ENCODE measurements around the gene TUBA8. TPM values are rescaled to one million over a fixed set of nuclear protein-coding genes. Genes with fewer than 3 reads are reported as not detected.
A peak's percentile ranks its signal among the peaks of the same experiment; 100 is the strongest.

The TUBA8 gene
- total RNA-seq, 1 donor from 2014 or later = 1.8 TPM

- DNase-seq (ENCODE audit: extremely low spot score, unreplicated experiment) = no peak
Measured at GRCh38 chr22:18108187-18108586, 2.4 kb upstream of the TUBA8 start.

GRCh38 chr22:18109410-18110193 lies 1.0 kb upstream of the TUBA8 start:
- H3K4me3 Mint-ChIP-seq (ENCODE audit: unreplicated experiment) = peak overlapping the region; percentile 71
- DNase-seq (ENCODE audit: extremely low spot score, unreplicated experiment) = no peak
- H3K27me3 Mint-ChIP-seq (ENCODE audit: unreplicated experiment) = peaks cover 4% of the 10 kb centered on the region
- H3K36me3 Mint-ChIP-seq (ENCODE audit: unreplicated experiment) = peaks cover 7% of the 10 kb centered on the region
- TF ChIP-seq CTCF (IDR thresholded peaks at IDR 0.05) = no peak
- H3K4me1 Mint-ChIP-seq (ENCODE audit: unreplicated experiment) = peaks cover 14% of the 10 kb centered on the region
- no peak overlapping the region for H3K27ac Mint-ChIP-seq (ENCODE audit: unreplicated experiment)
- peaks cover 3% of the 10 kb centered on the region for H3K9me3 Mint-ChIP-seq (ENCODE audit: unreplicated experiment)

More at GRCh38 chr22:18108187-18108586, 2.4 kb upstream of the TUBA8 start:
- peaks cover 15% of the 10 kb centered on the region for H3K4me1 Mint-ChIP-seq (ENCODE audit: unreplicated experiment)
- H3K36me3 Mint-ChIP-seq (ENCODE audit: unreplicated experiment) = peaks cover 8% of the 10 kb centered on the region
- H3K27ac Mint-ChIP-seq (ENCODE audit: unreplicated experiment) = no peak overlapping the region
- no peak overlapping the region for H3K4me3 Mint-ChIP-seq (ENCODE audit: unreplicated experiment)
- peaks cover 3% of the 10 kb centered on the region for H3K9me3 Mint-ChIP-seq (ENCODE audit: unreplicated experiment)
- no peak for TF ChIP-seq CTCF (IDR thresholded peaks at IDR 0.05)
- H3K27me3 Mint-ChIP-seq (ENCODE audit: unreplicated experiment) = peaks cover 4% of the 10 kb centered on the region

GRCh38 chr22:18110954-18111758 lies 547 bp downstream of the TUBA8 start:
- Mint-ChIP-seq H3K4me1 (ENCODE audit: unreplicated experiment) (peaks cover 14% of the 10 kb centered on the region), H3K36me3 (ENCODE audit: unreplicated experiment) (no peaks in the 10 kb centered on the region), H3K27me3 (ENCODE audit: unreplicated experiment) (peaks cover 4% of the 10 kb centered on the region), H3K27ac (ENCODE audit: unreplicated experiment) (no peak overlapping the region), H3K9me3 (ENCODE audit: unreplicated experiment) (no peaks in the 10 kb centered on the region), H3K4me3 (ENCODE audit: unreplicated experiment) (peak overlapping the region; percentile 48)
- no peak for DNase-seq (ENCODE audit: extremely low spot score, unreplicated experiment)
- no peak for TF ChIP-seq CTCF (IDR thresholded peaks at IDR 0.05)

DNA sequence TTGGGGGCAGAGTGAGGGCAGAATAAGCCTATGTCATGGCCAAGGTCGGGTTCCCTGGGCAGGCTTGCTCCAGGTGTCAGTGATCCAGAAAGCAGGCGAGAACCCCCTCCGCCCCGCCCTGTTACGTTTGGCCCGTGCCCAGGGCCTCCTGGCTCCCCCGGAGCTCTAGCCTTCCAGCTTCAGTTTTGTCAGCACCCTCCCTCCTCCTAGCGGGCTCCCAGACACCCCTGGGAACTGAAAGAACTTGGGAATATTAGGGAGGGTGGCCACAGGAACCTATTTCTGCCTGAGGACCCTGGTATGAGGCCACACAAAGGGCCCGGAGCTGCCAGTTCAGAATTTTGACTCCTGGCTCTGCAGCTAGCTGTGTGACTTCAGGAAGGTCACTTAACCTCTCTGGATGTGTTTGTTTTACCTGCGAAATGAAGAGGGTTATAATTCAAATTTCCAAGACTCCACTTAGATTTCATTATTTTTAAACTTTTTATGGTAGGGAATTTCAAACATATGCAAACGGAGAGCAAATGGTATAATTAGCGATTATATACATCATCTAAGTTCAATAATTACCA lies 1.2 kb downstream of the TUBA8 start:
- H3K4me1 Mint-ChIP-seq (ENCODE audit: unreplicated experiment) = peaks cover 14% of the 10 kb centered on the region
- DNase-seq (ENCODE audit: extremely low spot score, unreplicated experiment) = no peak
- H3K4me3 Mint-ChIP-seq (ENCODE audit: unreplicated experiment) = no peak overlapping the region
- TF ChIP-seq CTCF (IDR thresholded peaks at IDR 0.05) = no peak
- H3K27ac Mint-ChIP-seq (ENCODE audit: unreplicated experiment) = no peak overlapping the region
- H3K9me3 Mint-ChIP-seq (ENCODE audit: unreplicated experiment) = no peaks in the 10 kb centered on the region
- H3K27me3 Mint-ChIP-seq (ENCODE audit: unreplicated experiment) = peaks cover 4% of the 10 kb centered on the region
- no peaks in the 10 kb centered on the region for H3K36me3 Mint-ChIP-seq (ENCODE audit: unreplicated experiment)

DNA sequence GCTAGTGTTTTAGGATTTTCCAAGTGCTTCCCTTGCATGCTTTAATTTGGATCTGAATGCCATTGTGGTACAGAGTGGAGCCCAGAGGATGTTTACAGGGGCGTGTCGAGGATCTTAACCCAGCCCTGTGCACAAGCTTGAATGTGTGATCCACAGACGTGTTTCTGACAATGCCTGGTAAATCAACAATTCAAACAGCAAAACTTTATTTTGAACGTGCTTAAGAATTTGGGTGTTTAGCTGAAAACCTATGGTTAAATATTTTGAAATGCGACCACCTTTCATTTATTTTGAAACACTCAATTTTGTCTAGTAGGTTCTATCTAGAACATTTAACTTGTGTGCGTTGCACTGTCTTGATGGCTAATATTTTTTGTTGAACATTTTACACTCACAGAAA lies 1.8 kb downstream of the TUBA8 start:
- H3K4me3 Mint-ChIP-seq (ENCODE audit: unreplicated experiment) = no peak overlapping the region
- no peak overlapping the region for H3K27ac Mint-ChIP-seq (ENCODE audit: unreplicated experiment)
- H3K9me3 Mint-ChIP-seq (ENCODE audit: unreplicated experiment) = no peaks in the 10 kb centered on the region
- no peaks in the 10 kb centered on the region for H3K36me3 Mint-ChIP-seq (ENCODE audit: unreplicated experiment)
- peaks cover 14% of the 10 kb centered on the region for H3K4me1 Mint-ChIP-seq (ENCODE audit: unreplicated experiment)
- H3K27me3 Mint-ChIP-seq (ENCODE audit: unreplicated experiment) = peaks cover 4% of the 10 kb centered on the region
- TF ChIP-seq CTCF (IDR thresholded peaks at IDR 0.05) = no peak
- no peak for DNase-seq (ENCODE audit: extremely low spot score, unreplicated experiment)
